SK-MEL-5 (cell line): ENCODE measurements around the gene IFI27. TPM values are rescaled to one million over a fixed set of nuclear protein-coding genes. Genes with fewer than 3 reads are reported as not detected.

ENCODE experiments used
- DNase-seq: peaks from one replicate; pipeline ENCODE4 v3.0.0-alpha.2; 2016; ENCODE audit warnings: low read depth, low spot score
- in situ Hi-C: cut with HindIII; loops from 2 replicates; pipeline ENCODE4 v1.10.0; 2016; ENCODE audit warnings: low sequenced_read_pairs, high pct_unique_total_duplicates, low pct_unique_long_range_greater_than_20kb
- total RNA-seq: library from RNA; depleted of rRNA; stranded (reverse); fragments of >200 nt; shearing (Covaris generic); gene quantifications from 2 replicates; pipeline ENCODE4 v1.2.3, GENCODE V29; 2014

Gene IFI27
- total RNA-seq, 1 experiment from 2014 or later = not detected

GRCh38 chr14:94117856-94118255, 7.3 kb downstream of the IFI27 start:
- no peak for DNase-seq
- in situ Hi-C loops = no loop called here

GRCh38 chr14:94119071-94119470, 8.5 kb downstream of the IFI27 start:
- in situ Hi-C loops = no loop called here
- DNase-seq = no peak

GRCh38 chr14:94120667-94121340, 10.3 kb downstream of the IFI27 start:
- DNase-seq = peak; percentile 65
- in situ Hi-C loops = no loop called here

- DNase-seq = no peak
- in situ Hi-C loops = no loop called here
These were observed 10.9 kb downstream of the IFI27 start for GRCh38 chr14:94121485-94121884.

- no peak for DNase-seq
- in situ Hi-C loops = no loop called here
These were observed 11.9 kb downstream of the IFI27 start for GRCh38 chr14:94122438-94122837.

- in situ Hi-C loops = no loop called here
- no peak for DNase-seq
These were observed 12.8 kb downstream of the IFI27 start for GRCh38 chr14:94123296-94123695.

- no peak for DNase-seq
- in situ Hi-C loops = no loop called here
These were observed 13.3 kb downstream of the IFI27 start for GRCh38 chr14:94123868-94124267.

GRCh38 chr14:94124582-94125377, 14.2 kb downstream of the IFI27 start:
- in situ Hi-C loops = no loop called here
- no peak for DNase-seq

- in situ Hi-C loops = no loop called here
- no peak for DNase-seq
These were observed 15.3 kb downstream of the IFI27 start for GRCh38 chr14:94125659-94126418.

- in situ Hi-C loops = no loop called here
- DNase-seq = no peak
These were observed 15.8 kb downstream of the IFI27 start for GRCh38 chr14:94126419-94126677.

GRCh38 chr14:94126800-94127199, 16.3 kb downstream of the IFI27 start:
- no peak for DNase-seq
- in situ Hi-C loops = no loop called here

- DNase-seq = no peak
- in situ Hi-C loops = no loop called here
These were observed 16.8 kb downstream of the IFI27 start for GRCh38 chr14:94127330-94127729.

GRCh38 chr14:94128216-94128839, 17.8 kb downstream of the IFI27 start:
- in situ Hi-C loops = no loop called here
- DNase-seq = no peak

- DNase-seq = peak; percentile 81
These were observed 18.7 kb downstream of the IFI27 start, which contains the start of gene IFI27L2 for GRCh38 chr14:94129111-94129757. IFI27L2 (minus strand) TSS chr14:94129604; CDS start chr14:94129564, 40 bp downstream.

GRCh38 chr14:94129758-94130414, 19.4 kb downstream of the IFI27 start:
- peak; percentile 78 for DNase-seq

More at GRCh38 chr14:94129111-94129757, 18.7 kb downstream of the IFI27 start, which contains the start of gene IFI27L2:
- in situ Hi-C loops = no loop called here

GRCh38 chr14:94132285-94132887, 21.9 kb downstream of the IFI27 start:
- in situ Hi-C loops = no loop called here
- DNase-seq = peak; percentile 86

More at GRCh38 chr14:94129758-94130414, 19.4 kb downstream of the IFI27 start:
- in situ Hi-C loops = no loop called here

- in situ Hi-C loops = no loop called here
- no peak for DNase-seq
These were observed 24.9 kb downstream of the IFI27 start for GRCh38 chr14:94135476-94135875.
